ENCODE measurements around the gene SMOC1.

SMOC1 gene

GRCh38 chr14:69945912-69946311, 66.7 kb downstream of the SMOC1 start:
- peak; percentile 96 for DNase-seq

GRCh38 chr14:69948351-69948750, 69.1 kb downstream of the SMOC1 start:
- no peak for DNase-seq

- no peak for DNase-seq
Observed at GRCh38 chr14:69951263-69951662, 72.0 kb downstream of the SMOC1 start.

GRCh38 chr14:69951935-69952334, 72.7 kb downstream of the SMOC1 start:
- no peak for DNase-seq

GRCh38 chr14:69953266-69953915, 74.2 kb downstream of the SMOC1 start:
- DNase-seq, result no peak

- DNase-seq, result no peak
Observed at GRCh38 chr14:69955855-69956845, 76.9 kb downstream of the SMOC1 start.

- peak; percentile 93 for DNase-seq
Observed at GRCh38 chr14:69956970-69957369, 77.8 kb downstream of the SMOC1 start.

GRCh38 chr14:69957986-69958385, 78.8 kb downstream of the SMOC1 start:
- no peak for DNase-seq

GRCh38 chr14:69959136-69959535, 79.9 kb downstream of the SMOC1 start:
- no peak for DNase-seq

GRCh38 chr14:69960296-69960695, 81.1 kb downstream of the SMOC1 start:
- DNase-seq, result peak; percentile 60

- no peak for DNase-seq
Observed at GRCh38 chr14:69963966-69964365, 84.8 kb downstream of the SMOC1 start.

- no peak for DNase-seq
Observed at GRCh38 chr14:69964841-69965240, 85.6 kb downstream of the SMOC1 start.

- peak; percentile 70 for DNase-seq
Observed at GRCh38 chr14:69968132-69968531, 88.9 kb downstream of the SMOC1 start.

GRCh38 chr14:69968681-69969080, 89.5 kb downstream of the SMOC1 start:
- peak; percentile 95 for DNase-seq

- no peak for DNase-seq
Observed at GRCh38 chr14:69972755-69973154, 93.5 kb downstream of the SMOC1 start.

- no peak for DNase-seq
Observed at GRCh38 chr14:69973846-69974245, 94.6 kb downstream of the SMOC1 start.

GRCh38 chr14:69979882-69980281, 100.7 kb downstream of the SMOC1 start:
- DNase-seq, result no peak

GRCh38 chr14:69980457-69981425, 101.5 kb downstream of the SMOC1 start:
- DNase-seq, result no peak

GRCh38 chr14:69982220-69982839, 103.1 kb downstream of the SMOC1 start:
- DNase-seq, result no peak

- no peak for DNase-seq
Observed at GRCh38 chr14:69982886-69983285, 103.7 kb downstream of the SMOC1 start.

- no peak for DNase-seq
Observed at GRCh38 chr14:69983317-69983716, 104.1 kb downstream of the SMOC1 start.

- no peak for DNase-seq
Observed at GRCh38 chr14:69985463-69985862, 106.2 kb downstream of the SMOC1 start.

Data from NCI-H1694 (cell line).